ENCODE measurements around the gene TM2D1.

TM2D1 gene

GRCh38 chr1:61644303-61644702, 80.6 kb downstream of the TM2D1 start:
- ATAC-seq (no peak), DNase-seq (no peak)

GRCh38 chr1:61642475-61643232, 82.3 kb downstream of the TM2D1 start:
- ATAC-seq = no peak

GRCh38 chr1:61641578-61642336, 83.2 kb downstream of the TM2D1 start:
- ATAC-seq (peak; percentile 93), DNase-seq (peak; percentile 71)

More at GRCh38 chr1:61642475-61643232, 82.3 kb downstream of the TM2D1 start:
- no peak for DNase-seq

GRCh38 chr1:61640531-61641530, 84.1 kb downstream of the TM2D1 start:
- ATAC-seq (no peak), DNase-seq (no peak)

- no peak for DNase-seq
- no peak for ATAC-seq
Observed at GRCh38 chr1:61639608-61640336, 85.2 kb downstream of the TM2D1 start.

- DNase-seq = no peak
- ATAC-seq = no peak
Observed at GRCh38 chr1:61638911-61639605, 85.9 kb downstream of the TM2D1 start.

- DNase-seq (no peak), ATAC-seq (no peak)
Observed at GRCh38 chr1:61638296-61638695, 86.6 kb downstream of the TM2D1 start.

- no peak for ATAC-seq
- DNase-seq = no peak
Observed at GRCh38 chr1:61637470-61637869, 87.5 kb downstream of the TM2D1 start.

GRCh38 chr1:61636814-61637213, 88.1 kb downstream of the TM2D1 start:
- DNase-seq (no peak), ATAC-seq (no peak)

- ATAC-seq (no peak), DNase-seq (no peak)
Observed at GRCh38 chr1:61636376-61636775, 88.6 kb downstream of the TM2D1 start.

GRCh38 chr1:61635557-61635956, 89.4 kb downstream of the TM2D1 start:
- no peak for DNase-seq
- ATAC-seq = no peak

- no peak for ATAC-seq
Observed at GRCh38 chr1:61631436-61631835, 93.5 kb downstream of the TM2D1 start.

More at GRCh38 chr1:61631436-61631835, 93.5 kb downstream of the TM2D1 start:
- no peak for DNase-seq

Measured in stimulated activated naive CD8-positive, alpha-beta T cell treated with anti-CD3 and anti-CD28 coated beads, Interleukin-15, Interleukin-2, amounts not matched to agents 100 U/mL and 50 U/mL, for 24 hours (primary cell).